RKO (cell line): ENCODE results near the gene KSR2.
A peak's percentile ranks its signal among the peaks of the same experiment; 100 is the strongest.
"Not testable (repeated sequence)": the region's sequence is repeated elsewhere in the genome, so short reads cannot be mapped to it uniquely, and the experiment has no call there.

Experiments
- DNase-seq: peaks from one replicate; pipeline ENCODE4 v3.0.0-alpha.2; 2016; ENCODE audit warnings: low spot score

The KSR2 gene

GRCh38 chr12:117628711-117629110, 340.1 kb downstream of the KSR2 start:
- DNase-seq: not testable (repeated sequence)

GRCh38 chr12:117622741-117623140, 346.0 kb downstream of the KSR2 start:
- DNase-seq: no peak

- DNase-seq: no peak
Measured at GRCh38 chr12:117622087-117622486, 346.7 kb downstream of the KSR2 start.

GRCh38 chr12:117607778-117608177, 361.0 kb downstream of the KSR2 start:
- DNase-seq: no peak

GRCh38 chr12:117606945-117607344, 361.8 kb downstream of the KSR2 start:
- no peak for DNase-seq

- DNase-seq: no peak
Measured at GRCh38 chr12:117606024-117606423, 362.8 kb downstream of the KSR2 start.

- DNase-seq: no peak
Measured at GRCh38 chr12:117603316-117604113, 365.3 kb downstream of the KSR2 start.

GRCh38 chr12:117599849-117600248, 368.9 kb downstream of the KSR2 start:
- no peak for DNase-seq

- DNase-seq: no peak
Measured at GRCh38 chr12:117596968-117597367, 371.8 kb downstream of the KSR2 start.

GRCh38 chr12:117595751-117596150, 373.0 kb downstream of the KSR2 start:
- DNase-seq: no peak

- DNase-seq: no peak
Measured at GRCh38 chr12:117594481-117594880, 374.3 kb downstream of the KSR2 start.

- DNase-seq: no peak
Measured at GRCh38 chr12:117593815-117594400, 374.9 kb downstream of the KSR2 start.

GRCh38 chr12:117592588-117593305, 376.0 kb downstream of the KSR2 start:
- DNase-seq: no peak

- DNase-seq: no peak
Measured at GRCh38 chr12:117590999-117591398, 377.8 kb downstream of the KSR2 start.

- DNase-seq: no peak
Measured at GRCh38 chr12:117590386-117590785, 378.4 kb downstream of the KSR2 start.

- DNase-seq: no peak
Measured at GRCh38 chr12:117589021-117589420, 379.8 kb downstream of the KSR2 start.

GRCh38 chr12:117587631-117588287, 381.0 kb downstream of the KSR2 start:
- DNase-seq: peak; percentile 48

- DNase-seq: no peak
Measured at GRCh38 chr12:117583677-117584225, 385.0 kb downstream of the KSR2 start.

GRCh38 chr12:117583092-117583491, 385.7 kb downstream of the KSR2 start:
- no peak for DNase-seq

- DNase-seq: no peak
Measured at GRCh38 chr12:117582135-117582784, 386.5 kb downstream of the KSR2 start.

- DNase-seq: peak; percentile 20
Measured at GRCh38 chr12:117580718-117581062, 388.1 kb downstream of the KSR2 start.
